ENCODE data around the gene TRIP11. TPM values are rescaled to one million over a fixed set of nuclear protein-coding genes. Genes with fewer than 3 reads are reported as not detected.

The TRIP11 gene
- polyA plus RNA-seq, 3 donors: 6.1 to 15.6 (median 13.4) TPM

GRCh38 chr14:91925001-91925726, 114.7 kb downstream of the TRIP11 start:
- H3K27ac ChIP-seq (ENCODE audit: low read depth in 1 of 2, low read length in 2 of 2): no peak overlapping the region
- Mint-ChIP-seq H3K4me3 (no peak overlapping the region), H3K27ac (no peak overlapping the region), H3K27me3 (ENCODE audit: low read depth in 3 of 3) (peaks cover 0 to 2% (median 0%) of the 10 kb centered on the region in 3 donors), H3K36me3 (no peaks in the 10 kb centered on the region), H3K4me1 (peaks cover 11% of the 10 kb centered on the region), H3K9me3 (no peaks in the 10 kb centered on the region)
- 88% methylated on average over 11 of the region's 13 CpGs for WGBS (ENCODE audit: insufficient coverage)
- no peaks in the 10 kb centered on the region for H3K36me3 ChIP-seq (replicated peaks in 1 of 2; ENCODE audit: control insufficient read depth in 1 of 2, insufficient read depth in 2 of 2, low read length in 2 of 2)
- H3K9ac ChIP-seq (ENCODE audit: insufficient read depth, low read length, poor library complexity, severe bottlenecking): no peak overlapping the region
- no peak for DNase-seq
- H3K79me2 ChIP-seq (ENCODE audit: insufficient read depth, low read length): no peaks in the 10 kb centered on the region
- TF ChIP-seq CTCF (IDR thresholded peaks at IDR 0.05): no peak
- H3K9me3 ChIP-seq (replicated peaks in 1 of 2; ENCODE audit: control insufficient read depth in 1 of 2, insufficient read depth in 1 of 2, low read length in 2 of 2): no peaks in the 10 kb centered on the region
- H4K20me1 ChIP-seq (ENCODE audit: insufficient read depth, low read length): no peaks in the 10 kb centered on the region
- no peak overlapping the region for H3K4me2 ChIP-seq (replicated peaks; ENCODE audit: extremely low read depth, low read length, poor library complexity, severe bottlenecking)
- H2AFZ ChIP-seq (ENCODE audit: insufficient read depth, low read depth, low read length, poor library complexity, severe bottlenecking): no peak overlapping the region
- H3K27me3 ChIP-seq (ENCODE audit: control insufficient read depth in 2 of 2, insufficient read depth in 2 of 2, low read length in 2 of 2): no peaks in the 10 kb centered on the region
- H3K4me1 ChIP-seq (ENCODE audit: control insufficient read depth in 1 of 2, insufficient read depth in 2 of 2, low read length in 2 of 2): no peaks in the 10 kb centered on the region
- H3K4me3 ChIP-seq (replicated peaks in 1 of 3; ENCODE audit: low read depth in 2 of 3, low read length in 3 of 3): no peak overlapping the region
- intact Hi-C loops (cut with micrococcal nuclease): no loop called here

- Histone ChIP-seq H3K9me3 (replicated peaks in 1 of 2; ENCODE audit: control insufficient read depth in 1 of 2, insufficient read depth in 1 of 2, low read length in 2 of 2) (no peaks in the 10 kb centered on the region), H3K79me2 (ENCODE audit: insufficient read depth, low read length) (no peaks in the 10 kb centered on the region), H4K20me1 (ENCODE audit: insufficient read depth, low read length) (no peaks in the 10 kb centered on the region), H3K36me3 (replicated peaks in 1 of 2; ENCODE audit: control insufficient read depth in 1 of 2, insufficient read depth in 2 of 2, low read length in 2 of 2) (no peaks in the 10 kb centered on the region), H3K4me3 (replicated peaks in 1 of 3; ENCODE audit: low read depth in 2 of 3, low read length in 3 of 3) (no peak overlapping the region), H3K27me3 (ENCODE audit: control insufficient read depth in 2 of 2, insufficient read depth in 2 of 2, low read length in 2 of 2) (no peaks in the 10 kb centered on the region), H3K27ac (ENCODE audit: low read depth in 1 of 2, low read length in 2 of 2) (no peak overlapping the region), H3K4me2 (replicated peaks; ENCODE audit: extremely low read depth, low read length, poor library complexity, severe bottlenecking) (no peak overlapping the region), H3K9ac (ENCODE audit: insufficient read depth, low read length, poor library complexity, severe bottlenecking) (no peak overlapping the region), H2AFZ (ENCODE audit: insufficient read depth, low read depth, low read length, poor library complexity, severe bottlenecking) (no peak overlapping the region), H3K4me1 (ENCODE audit: control insufficient read depth in 1 of 2, insufficient read depth in 2 of 2, low read length in 2 of 2) (no peaks in the 10 kb centered on the region)
- no peak for TF ChIP-seq CTCF (IDR thresholded peaks at IDR 0.05)
- no peak for DNase-seq
- Mint-ChIP-seq H3K4me3 (no peak overlapping the region), H3K4me1 (no peaks in the 10 kb centered on the region), H3K27ac (no peak overlapping the region), H3K9me3 (no peaks in the 10 kb centered on the region), H3K27me3 (ENCODE audit: low read depth in 3 of 3) (peaks cover 2 to 4% (median 2%) of the 10 kb centered on the region in 3 donors), H3K36me3 (no peaks in the 10 kb centered on the region)
- intact Hi-C loops (cut with micrococcal nuclease): no loop called here
- WGBS (ENCODE audit: insufficient coverage): 86% methylated on average over 1 of the region's 3 CpGs
Observed at GRCh38 chr14:91920526-91920925, 119.3 kb downstream of the TRIP11 start.
